HepG2 (cell line): ENCODE results near the gene NMNAT3. TPM values are rescaled to one million over a fixed set of nuclear protein-coding genes. Genes with fewer than 3 reads are reported as not detected.

ENCODE experiments used
- ATAC-seq: fragments of 200-7000 bp; cut with Tn5 transposase; 3 replicates; pipeline ENCODE4 v1.9.1; 2020; ENCODE audit warnings: mild to moderate bottlenecking, moderate library complexity
- BruUV-seq: library from RNA; stranded (reverse); fragments of 400-500 nt; replicated peaks from 2 replicates; lab custom pipeline; 2021; lab: Mats Ljungman, UMichigan
- CTCF ChIA-PET: fragments of 300-600 bp; formaldehyde crosslinking; extraction: SDS; loops from one replicate; lab custom pipeline; 2021; ENCODE audit warnings: low total read pairs, inconsistent platforms, low intra/inter-chr PET ratio; lab: Yijun Ruan, JAX
- POLR2A ChIA-PET: fragments of 350-600 bp; sonication (Branson Sonifier 250); formaldehyde crosslinking; loops from one replicate; lab custom pipeline; 2020; ENCODE audit warnings: antibody characterized with exemption, inconsistent platforms; lab: Yijun Ruan, JAX
- DNase-seq: peaks from one replicate; pipeline ENCODE4 v3.0.0-alpha.2; 2015; ENCODE audit warnings: low spot score
- FAIRE-seq: peaks from 3 replicates; lab custom pipeline; 2011; peaks lifted over from hg19 to GRCh38; lab: Jason Lieb, UNC
- H2AFZ ChIP-seq: one replicate; pipeline ENCODE4 v1.6.1; 2011; ENCODE audit warnings: low read length, inconsistent platforms
- H3K27ac ChIP-seq: fragments of 300-600 bp; 3 replicates; pipeline ENCODE4 v1.8.0; 2011; ENCODE audit warnings: mixed run types, mild to moderate bottlenecking, mixed read lengths, low read length, inconsistent platforms; ENCODE audit not compliant: insufficient read depth; ENCODE audit errors: extremely low read length
- H3K27me3 ChIP-seq, 2 experiments: fragments of 200-600 bp in 1 of 2; 2 replicates in 1 of 2; 3 replicates in 1 of 2; pipeline versions ENCODE4 v1.6.0 to v1.8.0; 2011; ENCODE audit warnings: low read length in 2 of 2, mild to moderate bottlenecking in 2 of 2, moderate library complexity in 2 of 2, inconsistent platforms in 1 of 2; ENCODE audit not compliant: insufficient read depth in 2 of 2, control insufficient read depth in 1 of 2
- H3K36me3 ChIP-seq, 2 experiments: fragments of 200-600 bp in 1 of 2; replicated peaks in 1 of 2; 2 replicates in 1 of 2; 3 replicates in 1 of 2; pipeline versions ENCODE4 v1.5.1 to v1.8.0; 2011; ENCODE audit warnings: low read length in 2 of 2, inconsistent platforms in 1 of 2; ENCODE audit not compliant: insufficient read depth in 2 of 2, control insufficient read depth in 1 of 2
- H3K4me1 ChIP-seq: 2 replicates; pipeline ENCODE4 v1.5.1; 2012; ENCODE audit warnings: low read length, inconsistent platforms; ENCODE audit not compliant: insufficient read depth
- H3K4me2 ChIP-seq: 2 replicates; pipeline ENCODE4 v1.6.0; 2011; ENCODE audit warnings: low read depth, low read length, inconsistent platforms
- H3K4me3 ChIP-seq, 3 experiments: fragments of 200-600 bp in 1 of 3; sonication (generic), shearing (Covaris generic) in 1 of 3; replicated peaks in 1 of 3; 2 replicates each; pipeline ENCODE4 v1.5.1; 2011 to 2016; ENCODE audit warnings: low read length in 3 of 3, inconsistent platforms in 2 of 3, low read depth in 2 of 3, mild to moderate bottlenecking in 2 of 3, control low read depth in 1 of 3, mixed read lengths in 1 of 3; ENCODE audit not compliant: insufficient read depth in 1 of 3
- H3K79me2 ChIP-seq: one replicate; pipeline ENCODE4 v1.6.1; 2011; ENCODE audit warnings: low read length, inconsistent platforms; ENCODE audit not compliant: insufficient read depth
- H3K9ac ChIP-seq: 2 replicates; pipeline ENCODE4 v1.6.0; 2011; ENCODE audit warnings: mild to moderate bottlenecking, low read depth, low read length, inconsistent platforms; ENCODE audit not compliant: insufficient read depth
- H3K9me3 ChIP-seq: 2 replicates; pipeline ENCODE4 v1.5.1; 2012; ENCODE audit warnings: mild to moderate bottlenecking, low read length
- H4K20me1 ChIP-seq: 2 replicates; pipeline ENCODE4 v1.6.0; 2011; ENCODE audit warnings: inconsistent platforms, mild to moderate bottlenecking, low read length, moderate library complexity; ENCODE audit not compliant: insufficient read depth
- GFI1 ChIP-seq: sonication (generic); formaldehyde crosslinking; IDR thresholded peaks from 2 replicates; pipeline ENCODE4 v1.5.0; 2020; ENCODE audit warnings: missing genetic modification reagents, mild to moderate bottlenecking, borderline replicate concordance
- HOXD1 ChIP-seq: sonication (generic); formaldehyde crosslinking; IDR thresholded peaks from 2 replicates; pipeline ENCODE4 v1.5.0; 2020; ENCODE audit warnings: missing genetic modification reagents
- NFKB2 ChIP-seq: sonication (generic); formaldehyde crosslinking; IDR thresholded peaks from 2 replicates; pipeline ENCODE4 v1.4.0; 2020; ENCODE audit warnings: missing genetic modification reagents, borderline replicate concordance
- RBM39 ChIP-seq: fragments of 200-400 bp; formaldehyde crosslinking; IDR thresholded peaks from one replicate; pipeline ENCODE4 v1.6.1; 2018; ENCODE audit warnings: antibody characterized with exemption, mild to moderate bottlenecking, low read depth, low read length; ENCODE audit not compliant: poor library complexity, severe bottlenecking
- THAP11 ChIP-seq: IDR thresholded peaks from 2 replicates; pipeline ENCODE4 v1.6.1; 2016; ENCODE audit warnings: missing biosample characterization, missing genetic modification reagents
- ZFP62 ChIP-seq: sonication (generic); formaldehyde crosslinking; IDR thresholded peaks from 2 replicates; pipeline ENCODE4 v1.4.0; 2020; ENCODE audit warnings: missing genetic modification reagents
- ZNF263 ChIP-seq: sonication (generic); formaldehyde crosslinking; IDR thresholded peaks from 2 replicates; pipeline ENCODE4 v1.4.0; 2020; ENCODE audit warnings: missing genetic modification reagents
- ZNF30 ChIP-seq: sonication (generic); formaldehyde crosslinking; IDR thresholded peaks from 2 replicates; pipeline ENCODE4 v1.5.0; 2020; ENCODE audit warnings: mild to moderate bottlenecking, missing genetic modification reagents
- ZNF550 ChIP-seq: sonication (generic); formaldehyde crosslinking; IDR thresholded peaks from 2 replicates; pipeline ENCODE4 v1.4.0; 2020; ENCODE audit warnings: mild to moderate bottlenecking, missing genetic modification reagents, borderline replicate concordance
- ZZZ3 ChIP-seq: sonication (generic); formaldehyde crosslinking; IDR thresholded peaks from 2 replicates; pipeline ENCODE4 v1.4.0; 2020; ENCODE audit warnings: missing genetic modification reagents, mild to moderate bottlenecking, borderline replicate concordance
- WGBS: methylation state at CpG from one replicate; pipeline ENCODE4 v1.1.6; 2017; ENCODE audit warnings: low lambda C conversion rate; 5-methylcytosine and 5-hydroxymethylcytosine counted together
- in situ Hi-C: cut with HindIII; loops from 2 replicates; pipeline ENCODE4 v1.10.0; 2017; ENCODE audit warnings: low pct_unique_long_range_greater_than_20kb; ENCODE audit not compliant: extremely low pct_ligation_motif_present
- intact Hi-C: fragments of 100-400 bp; cut with micrococcal nuclease; formaldehyde crosslinking; loops from one replicate; pipeline ENCODE4 v1.10.0; 2022; ENCODE audit not compliant: unreplicated experiment
- polyA plus RNA-seq, 8 experiments: library from polyadenylated mRNA; depleted of rRNA in 3 of 8; stranded (reverse) in 7 of 8; unstranded in 1 of 8; fragments of >200 nt; fragmentation: Illumina TruSeq in 4 of 8; extraction: Trizol in 4 of 8; gene quantifications; 2 replicates each; pipeline versions ENCODE4 v1.2.1 to v1.2.3, GENCODE V29; 2011 to 2016; ENCODE audit warnings: low read depth in 4 of 8, missing spikeins in 1 of 8, mixed read lengths in 1 of 8; ENCODE audit not compliant: insufficient read depth in 1 of 8
- total RNA-seq, 5 experiments: library from RNA; depleted of rRNA; stranded (reverse); fragments of >200 nt; fragmentation: Illumina TruSeq; extraction: Trizol; gene quantifications; 2 replicates each; pipeline ENCODE4 v1.2.3, GENCODE V29; 2016; ENCODE audit warnings: low read depth in 1 of 5
- TF ChIP-seq, protein P1 (sequence below): IDR thresholded peaks from 2 replicates; pipeline ENCODE4 v1.4.0; 2020; ENCODE audit warnings: mild to moderate bottlenecking, missing genetic modification reagents
- TF ChIP-seq, protein P2 (sequence below): sonication (generic); formaldehyde crosslinking; IDR thresholded peaks from 2 replicates; pipeline ENCODE4 v1.5.0; 2020; ENCODE audit warnings: mild to moderate bottlenecking, missing genetic modification reagents, borderline replicate concordance
- TF ChIP-seq, protein P3 (sequence below): sonication (generic); formaldehyde crosslinking; IDR thresholded peaks from 2 replicates; pipeline ENCODE4 v1.4.0; 2020; ENCODE audit warnings: missing genetic modification reagents
- TF ChIP-seq, protein P4 (sequence below): sonication (generic); formaldehyde crosslinking; conservative IDR thresholded peaks from 2 replicates; pipeline ENCODE4 v1.5.0; 2020; ENCODE audit warnings: missing genetic modification reagents

Gene NMNAT3
- total and polyA plus RNA-seq, 2 of the 13 experiments (the other 11 are each of a cell fraction or from before 2014, with no cell fraction given), result 6.1 to 7.0 TPM

DNA sequence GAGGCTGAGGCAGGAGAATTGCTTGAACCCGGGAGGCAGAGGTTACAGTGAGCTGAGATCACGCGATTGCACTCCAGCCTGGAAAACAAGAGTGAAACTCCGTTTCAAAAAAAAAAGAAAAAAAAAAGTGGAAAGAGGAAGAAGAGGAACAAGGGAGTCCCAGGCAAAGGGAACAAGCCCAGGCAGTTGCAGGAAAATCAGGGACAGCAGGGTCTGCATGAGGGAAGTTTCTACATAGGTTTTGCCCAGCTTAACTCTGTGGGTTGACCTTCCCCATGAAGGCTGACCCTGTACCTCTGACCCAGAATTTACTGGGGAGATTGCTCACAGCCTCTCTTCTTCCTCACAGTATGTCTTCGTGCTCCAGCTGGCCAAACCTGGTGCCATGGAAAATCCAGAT lies 150.5 kb downstream of the NMNAT3 start:
- in situ Hi-C loops, result no loop called here
- Histone ChIP-seq H3K27ac (no peak overlapping the region), H3K9ac (no peak overlapping the region), H3K9me3 (no peaks in the 10 kb centered on the region), H4K20me1 (no peaks in the 10 kb centered on the region), H3K79me2 (no peaks in the 10 kb centered on the region), H3K27me3 (no peaks in the 10 kb centered on the region), H3K4me3 (no peak overlapping the region), H3K36me3 (no peaks in the 10 kb centered on the region), H3K4me2 (no peak overlapping the region), H2AFZ (no peak overlapping the region), H3K4me1 (no peaks in the 10 kb centered on the region)
- 68% methylated on average over 5 of the region's 5 CpGs for WGBS
- intact Hi-C loops, result no loop called here
- FAIRE-seq, result no peak
- no peak for DNase-seq
- BruUV-seq, result no TSS peak
- ChIA-PET POLR2A (no interaction called here), CTCF (no interaction called here)
- ATAC-seq, result no peak
- TF ChIP-seq, protein P1, sequence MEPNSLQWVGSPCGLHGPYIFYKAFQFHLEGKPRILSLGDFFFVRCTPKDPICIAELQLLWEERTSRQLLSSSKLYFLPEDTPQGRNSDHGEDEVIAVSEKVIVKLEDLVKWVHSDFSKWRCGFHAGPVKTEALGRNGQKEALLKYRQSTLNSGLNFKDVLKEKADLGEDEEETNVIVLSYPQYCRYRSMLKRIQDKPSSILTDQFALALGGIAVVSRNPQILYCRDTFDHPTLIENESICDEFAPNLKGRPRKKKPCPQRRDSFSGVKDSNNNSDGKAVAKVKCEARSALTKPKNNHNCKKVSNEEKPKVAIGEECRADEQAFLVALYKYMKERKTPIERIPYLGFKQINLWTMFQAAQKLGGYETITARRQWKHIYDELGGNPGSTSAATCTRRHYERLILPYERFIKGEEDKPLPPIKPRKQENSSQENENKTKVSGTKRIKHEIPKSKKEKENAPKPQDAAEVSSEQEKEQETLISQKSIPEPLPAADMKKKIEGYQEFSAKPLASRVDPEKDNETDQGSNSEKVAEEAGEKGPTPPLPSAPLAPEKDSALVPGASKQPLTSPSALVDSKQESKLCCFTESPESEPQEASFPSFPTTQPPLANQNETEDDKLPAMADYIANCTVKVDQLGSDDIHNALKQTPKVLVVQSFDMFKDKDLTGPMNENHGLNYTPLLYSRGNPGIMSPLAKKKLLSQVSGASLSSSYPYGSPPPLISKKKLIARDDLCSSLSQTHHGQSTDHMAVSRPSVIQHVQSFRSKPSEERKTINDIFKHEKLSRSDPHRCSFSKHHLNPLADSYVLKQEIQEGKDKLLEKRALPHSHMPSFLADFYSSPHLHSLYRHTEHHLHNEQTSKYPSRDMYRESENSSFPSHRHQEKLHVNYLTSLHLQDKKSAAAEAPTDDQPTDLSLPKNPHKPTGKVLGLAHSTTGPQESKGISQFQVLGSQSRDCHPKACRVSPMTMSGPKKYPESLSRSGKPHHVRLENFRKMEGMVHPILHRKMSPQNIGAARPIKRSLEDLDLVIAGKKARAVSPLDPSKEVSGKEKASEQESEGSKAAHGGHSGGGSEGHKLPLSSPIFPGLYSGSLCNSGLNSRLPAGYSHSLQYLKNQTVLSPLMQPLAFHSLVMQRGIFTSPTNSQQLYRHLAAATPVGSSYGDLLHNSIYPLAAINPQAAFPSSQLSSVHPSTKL, result no peak
- TF ChIP-seq, protein P2, sequence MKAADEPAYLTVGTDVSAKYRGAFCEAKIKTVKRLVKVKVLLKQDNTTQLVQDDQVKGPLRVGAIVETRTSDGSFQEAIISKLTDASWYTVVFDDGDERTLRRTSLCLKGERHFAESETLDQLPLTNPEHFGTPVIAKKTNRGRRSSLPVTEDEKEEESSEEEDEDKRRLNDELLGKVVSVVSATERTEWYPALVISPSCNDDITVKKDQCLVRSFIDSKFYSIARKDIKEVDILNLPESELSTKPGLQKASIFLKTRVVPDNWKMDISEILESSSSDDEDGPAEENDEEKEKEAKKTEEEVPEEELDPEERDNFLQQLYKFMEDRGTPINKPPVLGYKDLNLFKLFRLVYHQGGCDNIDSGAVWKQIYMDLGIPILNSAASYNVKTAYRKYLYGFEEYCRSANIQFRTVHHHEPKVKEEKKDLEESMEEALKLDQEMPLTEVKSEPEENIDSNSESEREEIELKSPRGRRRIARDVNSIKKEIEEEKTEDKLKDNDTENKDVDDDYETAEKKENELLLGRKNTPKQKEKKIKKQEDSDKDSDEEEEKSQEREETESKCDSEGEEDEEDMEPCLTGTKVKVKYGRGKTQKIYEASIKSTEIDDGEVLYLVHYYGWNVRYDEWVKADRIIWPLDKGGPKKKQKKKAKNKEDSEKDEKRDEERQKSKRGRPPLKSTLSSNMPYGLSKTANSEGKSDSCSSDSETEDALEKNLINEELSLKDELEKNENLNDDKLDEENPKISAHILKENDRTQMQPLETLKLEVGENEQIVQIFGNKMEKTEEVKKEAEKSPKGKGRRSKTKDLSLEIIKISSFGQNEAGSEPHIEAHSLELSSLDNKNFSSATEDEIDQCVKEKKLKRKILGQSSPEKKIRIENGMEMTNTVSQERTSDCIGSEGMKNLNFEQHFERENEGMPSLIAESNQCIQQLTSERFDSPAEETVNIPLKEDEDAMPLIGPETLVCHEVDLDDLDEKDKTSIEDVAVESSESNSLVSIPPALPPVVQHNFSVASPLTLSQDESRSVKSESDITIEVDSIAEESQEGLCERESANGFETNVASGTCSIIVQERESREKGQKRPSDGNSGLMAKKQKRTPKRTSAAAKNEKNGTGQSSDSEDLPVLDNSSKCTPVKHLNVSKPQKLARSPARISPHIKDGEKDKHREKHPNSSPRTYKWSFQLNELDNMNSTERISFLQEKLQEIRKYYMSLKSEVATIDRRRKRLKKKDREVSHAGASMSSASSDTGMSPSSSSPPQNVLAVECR, result no peak
- TF ChIP-seq RBM39, result no peak
- TF ChIP-seq HOXD1 (CRISPR knock-in tag), result no peak
- TF ChIP-seq ZZZ3, result no peak
- TF ChIP-seq THAP11 (CRISPR knock-in tag), result no peak
- no peak for TF ChIP-seq ZNF550 (CRISPR knock-in tag)
- TF ChIP-seq, protein P3, sequence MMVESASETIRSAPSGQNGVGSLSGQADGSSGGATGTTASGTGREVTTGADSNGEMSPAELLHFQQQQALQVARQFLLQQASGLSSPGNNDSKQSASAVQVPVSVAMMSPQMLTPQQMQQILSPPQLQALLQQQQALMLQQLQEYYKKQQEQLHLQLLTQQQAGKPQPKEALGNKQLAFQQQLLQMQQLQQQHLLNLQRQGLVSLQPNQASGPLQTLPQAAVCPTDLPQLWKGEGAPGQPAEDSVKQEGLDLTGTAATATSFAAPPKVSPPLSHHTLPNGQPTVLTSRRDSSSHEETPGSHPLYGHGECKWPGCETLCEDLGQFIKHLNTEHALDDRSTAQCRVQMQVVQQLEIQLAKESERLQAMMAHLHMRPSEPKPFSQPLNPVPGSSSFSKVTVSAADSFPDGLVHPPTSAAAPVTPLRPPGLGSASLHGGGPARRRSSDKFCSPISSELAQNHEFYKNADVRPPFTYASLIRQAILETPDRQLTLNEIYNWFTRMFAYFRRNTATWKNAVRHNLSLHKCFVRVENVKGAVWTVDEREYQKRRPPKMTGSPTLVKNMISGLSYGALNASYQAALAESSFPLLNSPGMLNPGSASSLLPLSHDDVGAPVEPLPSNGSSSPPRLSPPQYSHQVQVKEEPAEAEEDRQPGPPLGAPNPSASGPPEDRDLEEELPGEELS (CRISPR knock-in tag), result no peak
- no peak for TF ChIP-seq ZFP62 (CRISPR knock-in tag)
- TF ChIP-seq GFI1 (CRISPR knock-in tag), result no peak
- no peak for TF ChIP-seq NFKB2 (CRISPR knock-in tag)
- no peak for TF ChIP-seq ZNF30 (CRISPR knock-in tag)
- no peak for TF ChIP-seq ZNF263
- TF ChIP-seq, protein P4, sequence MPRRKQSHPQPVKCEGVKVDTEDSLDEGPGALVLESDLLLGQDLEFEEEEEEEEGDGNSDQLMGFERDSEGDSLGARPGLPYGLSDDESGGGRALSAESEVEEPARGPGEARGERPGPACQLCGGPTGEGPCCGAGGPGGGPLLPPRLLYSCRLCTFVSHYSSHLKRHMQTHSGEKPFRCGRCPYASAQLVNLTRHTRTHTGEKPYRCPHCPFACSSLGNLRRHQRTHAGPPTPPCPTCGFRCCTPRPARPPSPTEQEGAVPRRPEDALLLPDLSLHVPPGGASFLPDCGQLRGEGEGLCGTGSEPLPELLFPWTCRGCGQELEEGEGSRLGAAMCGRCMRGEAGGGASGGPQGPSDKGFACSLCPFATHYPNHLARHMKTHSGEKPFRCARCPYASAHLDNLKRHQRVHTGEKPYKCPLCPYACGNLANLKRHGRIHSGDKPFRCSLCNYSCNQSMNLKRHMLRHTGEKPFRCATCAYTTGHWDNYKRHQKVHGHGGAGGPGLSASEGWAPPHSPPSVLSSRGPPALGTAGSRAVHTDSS (CRISPR knock-in tag), result no peak
